HCT116 (cell line): ENCODE measurements around the gene PTGDS.

ENCODE experiments used
- CTCF ChIP-seq, 3 experiments: fragments of 200-600 bp in 1 of 3; sonication (generic) in 1 of 3; IDR thresholded peaks in 2 of 3; conservative IDR thresholded peaks in 1 of 3; 2 replicates each; pipeline ENCODE4 v1.5.1; 2012 to 2017; ENCODE audit warnings: low read depth in 2 of 3, low read length in 2 of 3, antibody characterized with exemption in 1 of 3, borderline replicate concordance in 1 of 3, control low read depth in 1 of 3, mild to moderate bottlenecking in 1 of 3, mixed read lengths in 1 of 3, mixed run types in 1 of 3, moderate library complexity in 1 of 3; ENCODE audit not compliant: insufficient read depth in 1 of 3
- POLR2A ChIP-seq: IDR thresholded peaks from 2 replicates; pipeline ENCODE4 v1.7.0; 2011; ENCODE audit warnings: borderline replicate concordance; ENCODE audit not compliant: insufficient read depth, insufficient read length; ENCODE audit errors: extremely low read depth
- POLR2AphosphoS5 ChIP-seq: IDR thresholded peaks from 2 replicates; pipeline ENCODE4 v1.6.1; 2011; ENCODE audit warnings: mild to moderate bottlenecking, low read depth, low read length, moderate library complexity
- YY1 ChIP-seq: IDR thresholded peaks from 2 replicates; pipeline ENCODE4 v1.6.1; 2011; ENCODE audit warnings: low read length, low read depth, moderate library complexity, mild to moderate bottlenecking; ENCODE audit not compliant: insufficient replicate concordance; ENCODE audit errors: extremely low read depth

- TF ChIP-seq POLR2A (no peak), CTCF (IDR thresholded peaks at IDR 0.05 in 2 of 3, conservative IDR thresholded peaks at IDR 0.05 in 1 of 3; ENCODE audit: borderline replicate concordance in 1 of 3, insufficient read depth in 1 of 3, low read depth in 2 of 3, low read length in 2 of 3) (no peak), YY1 (no peak), POLR2AphosphoS5 (no peak)
Measured at GRCh38 chr9:137009938-137010732, 32.8 kb downstream of the PTGDS start.
